HG02885 (cell line): ENCODE results near the gene CNTN4.
A peak's percentile ranks its signal among the peaks of the same experiment; 100 is the strongest.
"Not testable (repeated sequence)": the region's sequence is repeated elsewhere in the genome, so short reads cannot be mapped to it uniquely, and the experiment has no call there.

Source experiments
- ATAC-seq: cut with Tn5 transposase; IDR thresholded peaks from one replicate; pipeline ENCODE4 v1.9.1; 2021; ENCODE audit warnings: mild to moderate bottlenecking; ENCODE audit not compliant: unreplicated experiment, poor library complexity

CNTN4 gene

GRCh38 chr3:2765002-2765579 lies 666.4 kb downstream of the CNTN4 start:
- ATAC-seq, result peak; percentile 61

- ATAC-seq, result no peak
Measured at GRCh38 chr3:2770451-2770850, 671.8 kb downstream of the CNTN4 start.

GRCh38 chr3:2771193-2771592 lies 672.5 kb downstream of the CNTN4 start:
- ATAC-seq, result peak; percentile 47

GRCh38 chr3:2771741-2772140 lies 673.1 kb downstream of the CNTN4 start:
- ATAC-seq, result no peak

GRCh38 chr3:2772803-2773202 lies 674.1 kb downstream of the CNTN4 start:
- ATAC-seq, result no peak

- no peak for ATAC-seq
Measured at GRCh38 chr3:2774481-2775249, 676.0 kb downstream of the CNTN4 start.

- ATAC-seq, result no peak
Measured at GRCh38 chr3:2783261-2783660, 684.6 kb downstream of the CNTN4 start.

- ATAC-seq, result no peak
Measured at GRCh38 chr3:2784627-2785026, 686.0 kb downstream of the CNTN4 start.

- no peak for ATAC-seq
Measured at GRCh38 chr3:2790266-2790815, 691.7 kb downstream of the CNTN4 start.

GRCh38 chr3:2792432-2792831 lies 693.8 kb downstream of the CNTN4 start:
- ATAC-seq, result no peak

GRCh38 chr3:2793987-2794386 lies 695.3 kb downstream of the CNTN4 start:
- ATAC-seq, result no peak

GRCh38 chr3:2802429-2802828 lies 703.8 kb downstream of the CNTN4 start:
- no peak for ATAC-seq

- ATAC-seq, result no peak
Measured at GRCh38 chr3:2807514-2807913, 708.8 kb downstream of the CNTN4 start.

- no peak for ATAC-seq
Measured at GRCh38 chr3:2810723-2811122, 712.1 kb downstream of the CNTN4 start.

GRCh38 chr3:2819571-2819970 lies 720.9 kb downstream of the CNTN4 start:
- ATAC-seq, result no peak

- not testable (repeated sequence) for ATAC-seq
Measured at GRCh38 chr3:2820982-2821381, 722.3 kb downstream of the CNTN4 start.

GRCh38 chr3:2822611-2823010 lies 723.9 kb downstream of the CNTN4 start:
- ATAC-seq, result no peak

GRCh38 chr3:2823031-2823430 lies 724.4 kb downstream of the CNTN4 start:
- no peak for ATAC-seq

GRCh38 chr3:2823437-2824211 lies 725.0 kb downstream of the CNTN4 start:
- ATAC-seq, result no peak

- no peak for ATAC-seq
Measured at GRCh38 chr3:2826036-2826435, 727.4 kb downstream of the CNTN4 start.

- ATAC-seq, result peak; percentile 72
Measured at GRCh38 chr3:2826453-2826852, 727.8 kb downstream of the CNTN4 start.
